ENCODE data around the gene TAF4.
"Not testable (repeated sequence)": the region's sequence is repeated elsewhere in the genome, so short reads cannot be mapped to it uniquely, and the experiment has no call there.

GRCh38 chr20:61948056-61948455 is 117.6 kb downstream of the TAF4 start:
- not testable (repeated sequence) for TF ChIP-seq CTCF, POLR2AphosphoS5 (IDR thresholded peaks at IDR 0.05)
